ENCODE results near the gene C1QTNF1. TPM values are rescaled to one million over a fixed set of nuclear protein-coding genes. Genes with fewer than 3 reads are reported as not detected.

The C1QTNF1 gene
- total RNA-seq, 3 donors from 2014 or later = 16.9 to 33.3 (median 22.1) TPM

DNA sequence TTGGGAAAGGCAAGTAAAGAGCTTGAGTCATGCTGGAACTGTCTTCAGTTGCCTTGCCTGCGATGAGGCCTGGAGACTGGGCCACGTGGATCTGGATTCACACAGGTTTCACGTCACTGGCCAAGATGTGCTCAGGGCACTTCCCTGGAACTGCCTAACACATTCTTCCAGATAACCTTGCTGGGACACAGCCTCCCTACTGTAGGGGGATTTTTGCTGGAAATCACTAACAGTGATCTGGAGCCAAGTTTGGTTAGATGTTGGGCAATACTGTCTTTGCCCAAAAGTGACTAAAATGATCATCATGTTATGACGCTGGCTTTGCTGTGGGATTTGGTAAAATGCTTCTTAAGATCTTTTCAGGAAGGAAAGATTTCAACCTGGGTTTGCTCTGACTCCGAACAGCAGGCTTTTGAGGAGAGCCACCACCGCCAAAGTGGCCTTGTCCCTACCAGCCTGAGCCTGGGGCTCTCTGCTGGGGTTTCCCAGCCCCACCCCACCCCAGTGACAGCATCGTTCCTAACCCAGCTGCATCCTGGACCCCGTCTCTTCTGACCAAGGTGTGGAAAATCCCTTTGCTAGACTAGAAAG, 14.7 kb downstream of the C1QTNF1 start:
- H3K4me1 ChIP-seq (ENCODE audit: low read depth) = peaks cover 10% of the 10 kb centered on the region
- intact Hi-C loops (cut with DNase I, micrococcal nuclease) = no loop called here
- no peak overlapping the region for H3K4me3 ChIP-seq
- H3K36me3 ChIP-seq (ENCODE audit: low read depth) = no peaks in the 10 kb centered on the region
- no peaks in the 10 kb centered on the region for H3K9me3 ChIP-seq
- ATAC-seq (no peak), DNase-seq (peak in 1 of 3 donors; percentile 20)
- TF ChIP-seq, protein P1, sequence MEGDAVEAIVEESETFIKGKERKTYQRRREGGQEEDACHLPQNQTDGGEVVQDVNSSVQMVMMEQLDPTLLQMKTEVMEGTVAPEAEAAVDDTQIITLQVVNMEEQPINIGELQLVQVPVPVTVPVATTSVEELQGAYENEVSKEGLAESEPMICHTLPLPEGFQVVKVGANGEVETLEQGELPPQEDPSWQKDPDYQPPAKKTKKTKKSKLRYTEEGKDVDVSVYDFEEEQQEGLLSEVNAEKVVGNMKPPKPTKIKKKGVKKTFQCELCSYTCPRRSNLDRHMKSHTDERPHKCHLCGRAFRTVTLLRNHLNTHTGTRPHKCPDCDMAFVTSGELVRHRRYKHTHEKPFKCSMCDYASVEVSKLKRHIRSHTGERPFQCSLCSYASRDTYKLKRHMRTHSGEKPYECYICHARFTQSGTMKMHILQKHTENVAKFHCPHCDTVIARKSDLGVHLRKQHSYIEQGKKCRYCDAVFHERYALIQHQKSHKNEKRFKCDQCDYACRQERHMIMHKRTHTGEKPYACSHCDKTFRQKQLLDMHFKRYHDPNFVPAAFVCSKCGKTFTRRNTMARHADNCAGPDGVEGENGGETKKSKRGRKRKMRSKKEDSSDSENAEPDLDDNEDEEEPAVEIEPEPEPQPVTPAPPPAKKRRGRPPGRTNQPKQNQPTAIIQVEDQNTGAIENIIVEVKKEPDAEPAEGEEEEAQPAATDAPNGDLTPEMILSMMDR (IDR thresholded peaks at IDR 0.05) = no peak

DNA sequence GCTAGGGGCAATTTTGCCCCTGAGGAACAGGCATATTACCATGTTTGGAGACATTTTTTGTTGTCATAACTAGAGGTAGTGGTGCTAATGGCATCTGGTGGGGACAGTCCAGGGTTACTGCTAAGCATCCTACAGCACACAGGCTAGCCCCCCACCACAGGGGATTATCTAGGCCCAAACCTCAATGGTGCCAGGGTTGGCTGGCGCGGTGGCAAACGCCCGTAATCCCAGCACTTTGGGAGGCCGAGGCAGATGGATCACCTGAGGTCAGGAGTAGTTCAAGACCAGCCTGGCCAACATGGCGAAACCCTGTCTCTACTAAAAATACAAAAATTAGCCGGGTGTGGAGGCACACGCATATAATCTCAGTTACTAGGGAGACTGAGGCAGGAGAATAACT, 15.2 kb downstream of the C1QTNF1 start:
- Histone ChIP-seq H3K4me3 (no peak overlapping the region), H3K9me3 (no peaks in the 10 kb centered on the region), H3K36me3 (ENCODE audit: low read depth) (no peaks in the 10 kb centered on the region), H3K4me1 (ENCODE audit: low read depth) (peaks cover 6% of the 10 kb centered on the region)
- DNase-seq (peak in 1 of 3 donors; percentile 18), ATAC-seq (no peak)
- intact Hi-C loops (cut with DNase I, micrococcal nuclease) = no loop called here
- TF ChIP-seq, protein P1 (IDR thresholded peaks at IDR 0.05) = no peak

- Histone ChIP-seq H3K4me3 (no peak overlapping the region), H3K9me3 (no peaks in the 10 kb centered on the region), H3K4me1 (ENCODE audit: low read depth) (peaks cover 6% of the 10 kb centered on the region), H3K36me3 (ENCODE audit: low read depth) (no peaks in the 10 kb centered on the region)
- ATAC-seq (no peak), DNase-seq (no peak)
- TF ChIP-seq, protein P1 (IDR thresholded peaks at IDR 0.05) = no peak
- intact Hi-C loops (cut with DNase I, micrococcal nuclease) = no loop called here
Observed at GRCh38 chr17:79039886-79040285, 15.9 kb downstream of the C1QTNF1 start.

DNA sequence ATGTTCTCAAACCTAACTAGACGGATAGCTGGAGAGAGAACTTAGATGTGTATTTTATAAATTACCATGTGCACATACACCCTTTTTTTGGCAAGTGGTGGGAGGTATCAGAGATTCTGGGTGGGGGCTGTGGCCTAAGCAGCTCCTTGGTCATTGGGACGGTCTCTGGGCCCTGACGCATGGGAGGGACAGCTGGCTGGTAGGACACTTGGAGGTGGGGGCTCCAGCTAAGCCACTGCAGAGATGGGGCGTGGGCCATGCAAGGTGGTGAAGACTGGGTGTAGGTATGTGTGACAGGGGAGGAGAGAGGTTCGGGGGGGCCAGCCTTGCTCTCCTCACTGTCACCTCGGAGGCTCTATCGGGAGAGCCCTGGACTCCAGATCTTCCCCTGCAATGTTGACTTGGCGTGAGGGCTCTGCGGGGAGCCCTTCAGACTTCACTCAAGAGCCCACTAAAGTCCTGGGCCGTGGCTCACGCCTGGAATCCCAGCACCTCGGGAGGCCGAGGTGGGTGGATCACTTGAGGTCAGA, 17.1 kb downstream of the C1QTNF1 start:
- ATAC-seq (no peak), DNase-seq (peak in 1 of 3 donors; percentile 24)
- Histone ChIP-seq H3K4me1 (ENCODE audit: low read depth) (peaks cover 6% of the 10 kb centered on the region), H3K4me3 (no peak overlapping the region), H3K9me3 (no peaks in the 10 kb centered on the region), H3K36me3 (ENCODE audit: low read depth) (no peaks in the 10 kb centered on the region)
- TF ChIP-seq, protein P1 (IDR thresholded peaks at IDR 0.05) = no peak
- intact Hi-C loops (cut with DNase I, micrococcal nuclease) = no loop called here

- Histone ChIP-seq H3K36me3 (ENCODE audit: low read depth) (no peaks in the 10 kb centered on the region), H3K4me3 (no peak overlapping the region), H3K9me3 (no peaks in the 10 kb centered on the region), H3K4me1 (ENCODE audit: low read depth) (peaks cover 6% of the 10 kb centered on the region)
- ATAC-seq (no peak), DNase-seq (no peak)
- intact Hi-C loops (cut with DNase I, micrococcal nuclease) = no loop called here
- TF ChIP-seq, protein P1 (IDR thresholded peaks at IDR 0.05) = no peak
Observed at GRCh38 chr17:79041723-79042420, 17.9 kb downstream of the C1QTNF1 start.

Data from mucosa of descending colon (tissue), 3 donors.